Activated CD4-positive, alpha-beta T cell treated with anti-CD3 and anti-CD28 coated beads, Interleukin-2, amount 50 U/mL, for 4 hours (primary cell): ENCODE data around the gene ABCB8.

Experiments used
- DNase-seq, 2 experiments: peaks; one replicate each; pipeline ENCODE4 v3.0.0-alpha.2; 2020

The ABCB8 gene

GRCh38 chr7:151059367-151060112 is 31.3 kb downstream of the ABCB8 start, which contains the start of gene SLC4A2:
TSS of gene SLC4A2 (plus strand) at chr7:151059589. CDS start at chr7:151061988, 2,399 bp downstream.
- peak; percentile 61 to 63 for DNase-seq

DNA sequence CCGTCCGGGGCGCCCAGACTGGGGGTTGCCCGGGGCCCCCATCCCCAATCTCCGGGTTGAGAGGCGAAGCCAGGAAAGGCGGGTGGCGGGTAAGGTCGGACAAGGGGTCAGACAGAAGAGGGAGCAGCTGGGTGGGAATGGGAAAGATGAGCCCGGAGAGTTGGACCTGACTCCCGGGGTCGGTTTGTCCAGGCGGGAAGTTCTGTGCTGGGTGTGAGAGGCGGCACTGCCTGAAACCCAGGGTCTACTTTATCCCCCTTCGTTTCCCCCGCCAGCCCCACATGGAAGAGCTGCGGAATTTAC is 31.8 kb downstream of the ABCB8 start:
- DNase-seq, result no peak

DNA sequence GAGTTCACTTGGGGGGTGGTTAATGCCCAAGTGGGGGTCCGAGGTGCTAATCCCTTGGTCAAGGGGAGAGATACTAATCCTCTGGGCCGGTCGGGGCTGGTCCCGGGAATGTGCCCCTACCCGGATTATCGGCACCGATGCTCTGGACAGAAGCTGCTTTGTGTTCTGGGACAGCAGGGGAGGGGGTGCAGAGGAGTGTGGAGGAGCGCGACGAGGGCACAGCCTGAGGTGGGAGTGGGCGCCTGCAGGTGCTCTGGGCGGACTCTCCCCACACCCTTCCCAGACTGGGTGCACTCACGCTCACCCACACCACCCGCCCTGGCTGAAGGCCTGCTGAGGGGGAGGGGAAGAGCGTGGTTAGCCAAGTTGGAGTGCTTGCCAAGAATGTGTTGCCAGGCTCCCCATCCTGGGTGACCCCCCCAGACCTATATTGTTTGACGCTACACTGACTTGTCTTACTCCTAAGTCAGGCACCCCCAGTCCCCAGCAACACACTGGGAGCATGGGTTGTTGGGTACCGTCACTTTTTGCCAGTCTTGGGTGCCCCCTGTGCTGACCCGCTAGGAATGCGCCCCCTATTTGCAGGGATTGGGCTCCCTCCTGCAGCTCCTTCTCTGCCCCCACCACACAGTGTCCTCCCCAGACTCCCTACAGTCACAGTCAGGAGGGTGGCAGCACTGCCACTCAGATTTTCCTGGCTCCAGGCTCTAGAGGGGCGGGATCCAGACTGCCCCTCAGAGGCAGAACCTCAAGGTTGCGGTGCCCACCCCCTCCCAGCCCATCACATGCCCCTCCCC is 32.4 kb downstream of the ABCB8 start:
- no peak for DNase-seq

DNA sequence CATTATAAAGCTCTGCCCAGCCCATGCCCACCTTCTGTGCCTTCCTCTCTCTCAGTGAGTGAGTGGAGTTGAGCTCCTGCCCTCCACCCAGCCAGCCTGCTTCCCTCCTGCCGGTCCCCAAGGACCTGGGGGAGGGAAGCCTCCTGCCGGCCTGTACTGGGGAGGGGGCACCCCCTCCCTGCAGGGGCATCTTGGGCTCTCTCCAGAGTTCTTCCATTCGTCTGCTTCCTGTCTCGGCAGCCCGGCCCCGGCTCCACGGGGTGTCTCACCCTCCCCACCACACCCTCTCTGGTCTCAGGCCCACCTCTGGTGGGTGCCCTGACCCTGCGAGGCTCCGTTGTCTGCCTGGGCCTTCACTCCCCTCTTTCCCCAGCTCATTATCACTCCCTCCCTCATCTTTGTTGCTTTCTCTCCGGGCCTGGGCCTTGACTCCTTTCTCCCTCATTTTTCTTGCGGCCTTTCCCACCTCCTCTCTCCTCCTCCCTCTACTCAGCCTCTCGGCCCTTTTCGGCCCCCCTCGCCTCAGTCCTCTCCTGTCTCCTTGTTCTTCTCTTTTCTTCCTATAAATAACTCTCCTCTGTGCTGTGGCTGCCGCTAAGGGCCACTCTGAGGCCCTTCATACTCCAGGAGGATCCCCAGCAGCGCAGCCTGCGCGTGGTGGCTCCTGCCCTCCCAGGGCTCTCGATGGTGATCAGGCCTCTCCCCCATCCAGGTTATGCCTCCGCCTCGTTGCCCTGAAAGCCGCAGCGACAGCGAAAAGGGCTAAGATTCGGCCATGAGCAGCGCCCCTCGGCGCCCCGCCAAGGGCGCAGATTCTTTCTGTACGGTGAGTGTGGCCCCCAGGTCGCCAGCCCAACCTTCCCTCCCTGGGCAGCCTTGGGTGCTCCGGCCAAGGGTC is 33.2 kb downstream of the ABCB8 start:
- DNase-seq, result no peak

- no peak for DNase-seq
These were observed 33.8 kb downstream of the ABCB8 start for GRCh38 chr7:151062111-151062398.

DNA sequence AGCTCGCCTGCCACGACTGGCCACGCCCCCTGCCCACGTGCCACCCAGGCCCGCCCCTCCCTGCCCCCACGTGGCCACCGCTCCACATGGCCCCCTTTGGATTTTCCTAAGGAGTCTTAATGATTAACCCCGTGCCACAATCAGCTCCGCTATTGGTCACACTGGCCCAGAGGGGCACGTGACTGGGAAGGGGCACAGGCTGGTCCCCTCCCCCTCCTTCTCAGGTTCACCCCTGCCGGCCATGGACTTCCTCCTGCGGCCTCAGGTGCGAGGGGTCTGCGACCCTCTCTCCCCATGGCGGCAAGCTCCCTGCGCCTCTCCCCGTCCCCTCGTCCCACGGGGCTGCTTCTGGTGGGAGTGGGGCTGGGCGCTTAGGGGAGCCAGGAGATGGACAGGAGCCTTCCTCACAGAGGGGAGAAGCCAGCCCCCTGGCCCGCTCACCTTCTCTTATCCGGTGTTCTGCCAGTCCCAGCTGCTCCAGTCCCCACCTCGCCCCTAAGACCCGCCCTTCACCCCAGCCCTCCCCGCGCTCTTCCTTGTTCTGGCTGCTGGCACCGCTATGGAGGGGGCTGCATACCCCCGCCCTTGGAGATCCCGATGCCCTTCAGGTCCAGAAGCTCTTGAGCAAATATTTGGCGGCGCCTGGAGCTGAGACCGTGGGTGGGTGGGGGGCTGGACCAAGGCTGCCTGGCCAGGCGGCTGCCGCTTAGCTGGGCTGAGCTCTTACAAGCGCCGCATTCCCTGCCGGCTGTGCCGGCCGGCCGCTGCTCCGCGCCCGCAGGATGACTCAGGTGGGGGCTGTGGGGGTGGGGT is 34.4 kb downstream of the ABCB8 start:
- no peak for DNase-seq

GRCh38 chr7:151063212-151063561 is 34.9 kb downstream of the ABCB8 start:
- no peak for DNase-seq

- no peak for DNase-seq
These were observed 36.2 kb downstream of the ABCB8 start for GRCh38 chr7:151064454-151064853.

GRCh38 chr7:151064993-151065392 is 36.7 kb downstream of the ABCB8 start:
- DNase-seq, result no peak

- DNase-seq, result no peak
These were observed 37.3 kb downstream of the ABCB8 start for GRCh38 chr7:151065516-151065915.

- no peak for DNase-seq
These were observed 38.2 kb downstream of the ABCB8 start for GRCh38 chr7:151066273-151066974.

DNA sequence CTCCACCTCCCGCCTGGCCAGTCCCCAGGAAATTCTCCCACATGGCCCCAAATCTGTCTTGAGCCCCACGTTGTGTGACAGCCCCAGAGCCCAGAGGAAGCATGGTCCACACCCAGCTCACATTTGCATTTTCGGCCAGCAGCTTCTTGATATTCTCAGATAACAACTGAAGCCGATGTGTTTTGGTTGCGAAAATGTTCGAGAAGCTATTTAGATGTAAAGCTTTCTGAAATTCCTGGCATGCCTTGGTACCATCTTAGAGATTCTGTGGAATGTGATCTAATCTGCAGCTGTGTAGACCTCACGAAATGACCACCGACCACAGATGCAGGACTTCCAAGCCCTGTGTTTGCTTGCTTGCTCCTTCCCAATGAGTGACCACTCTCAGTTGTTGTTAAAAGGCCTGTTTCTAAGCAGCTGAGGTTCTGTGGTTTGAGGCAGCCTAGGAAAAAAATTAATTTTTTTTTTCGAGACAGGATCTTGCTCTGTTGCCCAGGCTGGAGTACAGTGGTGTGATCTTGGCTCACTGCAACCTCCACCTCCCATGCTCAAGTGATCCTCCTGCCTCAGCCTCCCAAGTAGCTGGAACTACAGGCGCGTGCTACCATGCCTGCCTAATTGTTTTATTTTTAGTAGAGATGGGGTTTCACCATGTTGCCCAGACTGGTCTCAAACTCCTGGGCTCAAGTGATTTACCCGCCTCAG is 40.0 kb downstream of the ABCB8 start:
- DNase-seq, result no peak

GRCh38 chr7:151069841-151070573 is 41.8 kb downstream of the ABCB8 start:
- DNase-seq, result no peak

DNA sequence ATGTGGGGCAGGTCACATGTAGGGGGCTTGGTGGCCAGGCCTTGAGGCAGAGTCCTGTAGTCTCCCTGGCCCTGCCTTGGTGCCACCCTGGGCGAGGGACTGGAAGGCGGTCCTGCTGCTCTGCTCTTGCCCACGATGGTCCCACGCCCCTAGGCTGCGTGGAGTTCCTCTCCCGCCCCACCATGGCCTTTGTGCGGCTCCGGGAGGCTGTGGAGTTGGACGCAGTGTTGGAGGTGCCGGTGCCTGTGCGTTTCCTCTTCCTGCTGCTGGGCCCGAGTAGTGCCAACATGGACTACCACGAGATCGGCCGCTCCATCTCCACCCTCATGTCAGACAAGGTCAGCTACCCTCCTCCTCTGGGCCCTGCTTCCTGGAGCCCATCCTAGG is 42.3 kb downstream of the ABCB8 start:
- no peak for DNase-seq

- no peak for DNase-seq
These were observed 43.0 kb downstream of the ABCB8 start for GRCh38 chr7:151071032-151071866.

- no peak for DNase-seq
These were observed 45.7 kb downstream of the ABCB8 start for GRCh38 chr7:151073990-151074389.

DNA sequence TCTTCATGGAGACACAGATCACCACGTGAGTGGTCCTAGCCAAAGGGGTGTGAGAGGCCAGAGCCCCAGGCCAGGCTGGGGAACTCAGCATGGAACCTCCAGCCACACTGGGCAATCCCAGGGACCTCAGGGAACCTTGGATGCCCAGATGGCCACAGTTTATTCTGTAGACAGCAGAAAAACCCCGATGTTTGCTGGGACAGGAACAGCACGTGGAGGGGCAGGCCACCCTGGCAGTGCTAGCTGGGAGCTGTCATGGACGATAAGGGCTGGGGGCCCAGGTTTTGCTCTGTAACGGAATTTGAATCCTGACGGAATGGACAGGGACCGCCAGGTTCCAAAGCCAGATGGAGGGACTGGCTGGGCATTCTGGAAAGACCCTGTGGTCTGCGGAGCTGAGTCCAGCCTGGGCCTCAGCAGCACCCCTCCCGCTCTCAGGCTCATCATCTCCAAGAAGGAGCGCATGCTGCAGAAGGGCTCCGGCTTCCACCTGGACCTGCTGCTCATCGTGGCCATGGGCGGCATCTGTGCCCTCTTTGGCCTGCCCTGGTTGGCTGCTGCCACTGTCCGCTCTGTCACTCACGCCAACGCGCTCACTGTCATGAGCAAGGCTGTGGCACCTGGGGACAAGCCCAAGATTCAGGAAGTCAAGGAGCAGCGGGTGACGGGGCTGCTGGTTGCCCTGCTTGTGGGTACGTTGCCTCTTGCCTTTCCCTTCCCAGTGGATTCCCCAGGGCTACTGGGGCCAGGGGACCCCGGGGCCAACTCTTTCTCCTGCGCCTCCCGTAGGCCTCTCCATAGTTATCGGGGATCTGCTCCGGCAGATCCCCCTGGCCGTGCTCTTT is 46.8 kb downstream of the ABCB8 start:
- DNase-seq, result no peak

- no peak for DNase-seq
These were observed 47.4 kb downstream of the ABCB8 start for GRCh38 chr7:151075662-151075971.

DNA sequence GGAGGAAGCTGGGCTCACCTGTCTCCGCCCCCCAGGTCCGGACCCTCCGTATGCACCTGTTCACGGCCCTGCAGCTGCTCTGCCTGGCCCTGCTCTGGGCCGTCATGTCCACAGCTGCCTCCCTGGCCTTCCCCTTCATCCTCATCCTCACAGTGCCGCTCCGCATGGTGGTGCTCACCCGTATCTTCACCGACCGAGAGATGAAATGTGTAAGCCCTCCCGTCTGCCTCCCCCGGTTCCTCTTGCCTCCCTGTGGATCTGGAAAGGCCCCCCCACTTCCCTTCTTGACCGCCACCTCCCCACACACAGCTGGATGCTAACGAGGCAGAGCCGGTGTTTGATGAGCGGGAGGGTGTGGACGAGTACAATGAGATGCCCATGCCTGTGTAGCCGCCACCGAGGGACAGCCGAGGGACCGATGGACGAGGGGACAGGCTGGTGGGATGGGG is 47.8 kb downstream of the ABCB8 start:
- DNase-seq, result no peak
